SK-N-SH treated with all-trans-retinoic acid at 6 μM for 48 hours (cell line): ENCODE data around the gene NRSN2.

Source experiments
- ATAC-seq: fragments of 200-7000 bp; cut with Tn5 transposase; 3 replicates; pipeline ENCODE4 v1.9.1; 2020; ENCODE audit warnings: mild to moderate bottlenecking, moderate library complexity
- ARNTL ChIP-seq: fragments of 450-650 bp; formaldehyde crosslinking; IDR thresholded peaks from 2 replicates; pipeline ENCODE4 v1.5.0; 2020; ENCODE audit warnings: low read depth, mild to moderate bottlenecking, moderate library complexity, borderline replicate concordance
- BACH2 ChIP-seq: fragments of 250-450 bp; sonication (Bioruptor Pico); IDR thresholded peaks from 2 replicates; pipeline ENCODE4 v1.9.0; 2021; ENCODE audit warnings: mild to moderate bottlenecking, borderline replicate concordance
- CREB5 ChIP-seq: fragments of 250-450 bp; sonication (Bioruptor Pico); IDR thresholded peaks from 2 replicates; pipeline ENCODE4 v1.5.1; 2020; ENCODE audit warnings: low read depth, mild to moderate bottlenecking, moderate library complexity
- CSDC2 ChIP-seq: fragments of 250-450 bp; sonication (Bioruptor Pico); IDR thresholded peaks from 2 replicates; pipeline ENCODE4 v1.5.0; 2020; ENCODE audit warnings: mild to moderate bottlenecking, moderate library complexity
- ESRRG ChIP-seq: fragments of 250-450 bp; sonication (Bioruptor Pico); IDR thresholded peaks from 2 replicates; pipeline ENCODE4 v1.6.1; 2021; ENCODE audit warnings: mild to moderate bottlenecking
- GLIS3 ChIP-seq: fragments of 250-450 bp; sonication (Bioruptor Pico); IDR thresholded peaks from 2 replicates; pipeline ENCODE4 v1.5.0; 2020; ENCODE audit warnings: mild to moderate bottlenecking, moderate library complexity
- ISL1 ChIP-seq: fragments of 250-450 bp; sonication (Bioruptor Pico); IDR thresholded peaks from 2 replicates; pipeline ENCODE4 v2.1.2; 2022; ENCODE audit warnings: mild to moderate bottlenecking, moderate library complexity
- PATZ1 ChIP-seq: fragments of 250-450 bp; sonication (Bioruptor Pico); IDR thresholded peaks from 2 replicates; pipeline ENCODE4 v1.8.0; 2020; ENCODE audit warnings: mild to moderate bottlenecking, moderate library complexity, borderline replicate concordance
- POU6F1 ChIP-seq: fragments of 250-450 bp; sonication (Bioruptor Pico); IDR thresholded peaks from 2 replicates; pipeline ENCODE4 v1.8.0; 2021; ENCODE audit warnings: low read depth, mild to moderate bottlenecking, moderate library complexity, borderline replicate concordance
- PPARA ChIP-seq: fragments of 250-450 bp; sonication (Bioruptor Pico); IDR thresholded peaks from 2 replicates; pipeline ENCODE4 v1.5.0; 2020; ENCODE audit warnings: mild to moderate bottlenecking, borderline replicate concordance
- RARB ChIP-seq: fragments of 250-450 bp; sonication (Bioruptor Pico); IDR thresholded peaks from 2 replicates; pipeline ENCODE4 v1.8.0; 2021; ENCODE audit warnings: mild to moderate bottlenecking, moderate library complexity
- SNAI2 ChIP-seq: fragments of 250-450 bp; sonication (Bioruptor Pico); IDR thresholded peaks from 2 replicates; pipeline ENCODE4 v1.5.0; 2020; ENCODE audit warnings: mild to moderate bottlenecking, moderate library complexity
- TCF4 ChIP-seq: fragments of 250-450 bp; sonication (Bioruptor Pico); IDR thresholded peaks from 2 replicates; pipeline ENCODE4 v1.8.0; 2021; ENCODE audit warnings: mild to moderate bottlenecking, moderate library complexity, borderline replicate concordance
- TOX ChIP-seq: fragments of 250-450 bp; sonication (Bioruptor Pico); IDR thresholded peaks from 2 replicates; pipeline ENCODE4 v1.8.0; 2021; ENCODE audit warnings: mild to moderate bottlenecking, moderate library complexity, borderline replicate concordance
- TSHZ2 ChIP-seq: fragments of 250-450 bp; sonication (Bioruptor Pico); IDR thresholded peaks from 2 replicates; pipeline ENCODE4 v1.5.0; 2020; ENCODE audit warnings: mild to moderate bottlenecking, moderate library complexity
- ZC3H10 ChIP-seq: fragments of 250-450 bp; sonication (Bioruptor Pico); IDR thresholded peaks from 2 replicates; pipeline ENCODE4 v1.5.1; 2021; ENCODE audit warnings: mild to moderate bottlenecking, moderate library complexity
- ZFP30 ChIP-seq: fragments of 450-650 bp; formaldehyde crosslinking; IDR thresholded peaks from 2 replicates; pipeline ENCODE4 v1.5.0; 2022; ENCODE audit warnings: mild to moderate bottlenecking, moderate library complexity
- ZNF565 ChIP-seq: fragments of 450-650 bp; formaldehyde crosslinking; conservative IDR thresholded peaks from 2 replicates; pipeline ENCODE4 v1.5.0; 2020; ENCODE audit warnings: low read depth, mild to moderate bottlenecking, moderate library complexity
- ZNF70 ChIP-seq: fragments of 450-650 bp; formaldehyde crosslinking; IDR thresholded peaks from 2 replicates; pipeline ENCODE4 v1.5.0; 2020; ENCODE audit warnings: mild to moderate bottlenecking, moderate library complexity
- ZNF8 ChIP-seq: fragments of 450-650 bp; formaldehyde crosslinking; IDR thresholded peaks from 2 replicates; pipeline ENCODE4 v1.5.0; 2020; ENCODE audit warnings: mild to moderate bottlenecking, moderate library complexity

Gene NRSN2

GRCh38 chr20:312067-312466, 34.8 kb upstream of the NRSN2 start:
- no peak for TF ChIP-seq SNAI2 (CRISPR knock-in tag)
- no peak for TF ChIP-seq ZNF8 (CRISPR knock-in tag)
- no peak for TF ChIP-seq BACH2 (CRISPR knock-in tag)
- no peak for TF ChIP-seq TOX (CRISPR knock-in tag)
- TF ChIP-seq TSHZ2 (CRISPR knock-in tag), result no peak
- TF ChIP-seq PATZ1 (CRISPR knock-in tag), result no peak
- no peak for TF ChIP-seq GLIS3 (CRISPR knock-in tag)
- TF ChIP-seq ZC3H10, result no peak
- TF ChIP-seq ESRRG (CRISPR knock-in tag), result no peak
- no peak for TF ChIP-seq ZFP30 (CRISPR knock-in tag)
- TF ChIP-seq ZNF565 (CRISPR knock-in tag), result no peak
- no peak for TF ChIP-seq RARB (CRISPR knock-in tag)
- TF ChIP-seq CSDC2 (CRISPR knock-in tag), result no peak
- TF ChIP-seq POU6F1, result no peak
- TF ChIP-seq ZNF70 (CRISPR knock-in tag), result no peak
- no peak for ATAC-seq

- TF ChIP-seq SNAI2 (CRISPR knock-in tag) (no peak), TSHZ2 (CRISPR knock-in tag) (no peak), ARNTL (CRISPR knock-in tag) (no peak), ISL1 (CRISPR knock-in tag) (no peak), TOX (CRISPR knock-in tag) (no peak), GLIS3 (CRISPR knock-in tag) (no peak), ZFP30 (CRISPR knock-in tag) (no peak), ESRRG (CRISPR knock-in tag) (no peak), ZC3H10 (no peak), TCF4 (CRISPR knock-in tag) (no peak), CREB5 (CRISPR knock-in tag) (no peak), CSDC2 (CRISPR knock-in tag) (no peak), BACH2 (CRISPR knock-in tag) (no peak), ZNF565 (CRISPR knock-in tag) (no peak), PPARA (CRISPR knock-in tag) (no peak), RARB (CRISPR knock-in tag) (no peak), ZNF8 (CRISPR knock-in tag) (no peak)
Observed at GRCh38 chr20:312866-313265, 34.0 kb upstream of the NRSN2 start.

More at GRCh38 chr20:312866-313265, 34.0 kb upstream of the NRSN2 start:
- ATAC-seq, result no peak
